Type B pancreatic cell (in vitro differentiated cells): ENCODE results near the gene TXLNA. TPM values are rescaled to one million over a fixed set of nuclear protein-coding genes. Genes with fewer than 3 reads are reported as not detected.
"Not testable (repeated sequence)": the region's sequence is repeated elsewhere in the genome, so short reads cannot be mapped to it uniquely, and the experiment has no call there.

Experiments used
- DNase-seq: peaks from one replicate; pipeline ENCODE4 v3.0.0; 2021; ENCODE audit warnings: mixed read lengths; ENCODE audit not compliant: unreplicated experiment; ENCODE audit errors: extremely low spot score
- H3K27ac Mint-ChIP-seq: 2 replicates; pipeline ENCODE4 v1.8.0; 2021; ENCODE audit warnings: mild to moderate bottlenecking, mixed read lengths
- H3K27me3 Mint-ChIP-seq: 2 replicates; pipeline ENCODE4 v1.8.0; 2021; ENCODE audit warnings: mixed read lengths
- H3K36me3 Mint-ChIP-seq: 2 replicates; pipeline ENCODE4 v1.8.0; 2021; ENCODE audit warnings: mixed read lengths
- H3K4me1 Mint-ChIP-seq: one replicate; pipeline ENCODE4 v1.8.0; 2021; ENCODE audit warnings: mixed read lengths; ENCODE audit not compliant: unreplicated experiment
- H3K4me3 Mint-ChIP-seq: 2 replicates; pipeline ENCODE4 v1.8.0; 2021; ENCODE audit warnings: mild to moderate bottlenecking, mixed read lengths
- H3K9me3 Mint-ChIP-seq: 2 replicates; pipeline ENCODE4 v1.8.0; 2021; ENCODE audit warnings: mixed read lengths
- CTCF ChIP-seq: fragments of 200-600 bp; sonication (generic); conservative IDR thresholded peaks from 2 replicates; pipeline ENCODE4 v1.5.0; 2021; ENCODE audit warnings: antibody characterized with exemption, mild to moderate bottlenecking
- total RNA-seq: library from RNA; stranded (reverse); gene quantifications from 2 replicates; pipeline ENCODE4 v1.2.1, GENCODE V29; 2021; ENCODE audit warnings: low replicate concordance

Gene TXLNA
- total RNA-seq, 1 donor from 2014 or later = 60.4 TPM

- DNase-seq = no peak
- H3K4me1 Mint-ChIP-seq = peaks cover 15% of the 10 kb centered on the region
- H3K9me3 Mint-ChIP-seq = no peaks in the 10 kb centered on the region
- TF ChIP-seq CTCF = no peak
- H3K4me3 Mint-ChIP-seq = no peak overlapping the region
- no peak overlapping the region for H3K27ac Mint-ChIP-seq
- H3K36me3 Mint-ChIP-seq = peaks cover 14% of the 10 kb centered on the region
- H3K27me3 Mint-ChIP-seq = no peaks in the 10 kb centered on the region
These were observed 35.4 kb upstream of the TXLNA start for GRCh38 chr1:32144033-32144432.

GRCh38 chr1:32147799-32148198, 31.7 kb upstream of the TXLNA start:
- H3K4me1 Mint-ChIP-seq, DNase-seq, H3K27me3 Mint-ChIP-seq, H3K9me3 Mint-ChIP-seq, H3K27ac Mint-ChIP-seq, H3K4me3 Mint-ChIP-seq: not testable (repeated sequence)
- peaks cover 15% of the 10 kb centered on the region for H3K36me3 Mint-ChIP-seq

GRCh38 chr1:32150847-32151246, 28.6 kb upstream of the TXLNA start:
- no peak for DNase-seq
- no peak overlapping the region for H3K4me3 Mint-ChIP-seq
- no peaks in the 10 kb centered on the region for H3K9me3 Mint-ChIP-seq
- H3K4me1 Mint-ChIP-seq = peaks cover 8% of the 10 kb centered on the region
- no peak for TF ChIP-seq CTCF
- H3K27ac Mint-ChIP-seq = no peak overlapping the region
- no peaks in the 10 kb centered on the region for H3K27me3 Mint-ChIP-seq
- H3K36me3 Mint-ChIP-seq = peaks cover 13% of the 10 kb centered on the region

GRCh38 chr1:32151319-32151787, 28.1 kb upstream of the TXLNA start:
- H3K9me3 Mint-ChIP-seq = no peaks in the 10 kb centered on the region
- peak overlapping the region; percentile 17 for H3K27ac Mint-ChIP-seq
- DNase-seq = no peak

GRCh38 chr1:32159189-32159588, 20.3 kb upstream of the TXLNA start:
- H3K4me3 Mint-ChIP-seq = no peak overlapping the region
- H3K9me3 Mint-ChIP-seq = no peaks in the 10 kb centered on the region
- H3K27ac Mint-ChIP-seq = no peak overlapping the region
- H3K4me1 Mint-ChIP-seq = no peaks in the 10 kb centered on the region
- DNase-seq = no peak
- peaks cover 38% of the 10 kb centered on the region for H3K36me3 Mint-ChIP-seq
- no peaks in the 10 kb centered on the region for H3K27me3 Mint-ChIP-seq
- TF ChIP-seq CTCF = no peak

More at GRCh38 chr1:32151319-32151787, 28.1 kb upstream of the TXLNA start:
- Mint-ChIP-seq H3K27me3 (no peaks in the 10 kb centered on the region), H3K4me3 (no peak overlapping the region), H3K4me1 (peaks cover 8% of the 10 kb centered on the region), H3K36me3 (peaks cover 16% of the 10 kb centered on the region)
- TF ChIP-seq CTCF = no peak

GRCh38 chr1:32163405-32163804, 16.1 kb upstream of the TXLNA start:
- no peak overlapping the region for H3K4me3 Mint-ChIP-seq
- no peak for DNase-seq
- no peaks in the 10 kb centered on the region for H3K4me1 Mint-ChIP-seq
- H3K27me3 Mint-ChIP-seq = no peaks in the 10 kb centered on the region
- TF ChIP-seq CTCF = no peak
- peaks cover 26% of the 10 kb centered on the region for H3K36me3 Mint-ChIP-seq
- no peak overlapping the region for H3K27ac Mint-ChIP-seq
- H3K9me3 Mint-ChIP-seq = no peaks in the 10 kb centered on the region

GRCh38 chr1:32165633-32166032, 13.8 kb upstream of the TXLNA start:
- H3K4me1 Mint-ChIP-seq = not testable (repeated sequence)
- peaks cover 31% of the 10 kb centered on the region for H3K36me3 Mint-ChIP-seq

More at GRCh38 chr1:32165633-32166032, 13.8 kb upstream of the TXLNA start:
- not testable (repeated sequence) for H3K27ac Mint-ChIP-seq, H3K27me3 Mint-ChIP-seq, H3K9me3 Mint-ChIP-seq, DNase-seq, H3K4me3 Mint-ChIP-seq
